Retinal pigment epithelial cell (primary cell): Measurements from ENCODE around the gene RINT1.

ENCODE experiments used
- DNase-seq: peaks from one replicate; pipeline ENCODE4 v3.0.0-alpha.2; 2010; ENCODE audit warnings: low read depth
- H3K4me3 ChIP-seq: 2 replicates; pipeline ENCODE4 v1.5.1; 2011; ENCODE audit warnings: mild to moderate bottlenecking, low read length, control low read depth, moderate library complexity
- CTCF ChIP-seq: conservative IDR thresholded peaks from 2 replicates; pipeline ENCODE4 v1.5.1; 2011; ENCODE audit warnings: low read depth, low read length, control low read depth, inconsistent platforms

Gene RINT1

GRCh38 chr7:105580022-105580740, 48.2 kb downstream of the RINT1 start:
- no peak for DNase-seq
- peak; percentile 26 for TF ChIP-seq CTCF
- H3K4me3 ChIP-seq = no peak overlapping the region

- TF ChIP-seq CTCF = no peak
- no peak for DNase-seq
- H3K4me3 ChIP-seq = peak within 1 kb of the TSS; percentile 55
These were observed 49.2 kb downstream of the RINT1 start, which contains the start of gene EFCAB10 for GRCh38 chr7:105581066-105581811. Gene EFCAB10 (minus strand): TSS chr7:105581493. CDS start chr7:105581463, 30 bp downstream.

GRCh38 chr7:105583061-105583460, 51.1 kb downstream of the RINT1 start:
- no peak overlapping the region for H3K4me3 ChIP-seq
- no peak for TF ChIP-seq CTCF
- DNase-seq = no peak

GRCh38 chr7:105584165-105584564, 52.2 kb downstream of the RINT1 start:
- no peak for TF ChIP-seq CTCF
- no peak for DNase-seq
- no peak overlapping the region for H3K4me3 ChIP-seq

- TF ChIP-seq CTCF = no peak
- DNase-seq = no peak
- H3K4me3 ChIP-seq = no peak overlapping the region
These were observed 54.0 kb downstream of the RINT1 start for GRCh38 chr7:105585850-105586500.

GRCh38 chr7:105587909-105588635, 56.1 kb downstream of the RINT1 start:
- H3K4me3 ChIP-seq = no peak overlapping the region
- no peak for DNase-seq
- no peak for TF ChIP-seq CTCF
